Large intestine (tissue), 3 donors: ENCODE results near the gene MYOM3. TPM values are rescaled to one million over a fixed set of nuclear protein-coding genes. Genes with fewer than 3 reads are reported as not detected.

Source experiments
- DNase-seq, 2 donors: peaks; one replicate each; pipeline versions ENCODE4 v3.0.0 to v3.0.0-alpha.2; 2013
- H3K27ac ChIP-seq: one replicate; pipeline ENCODE4 v1.5.1; 2013; ENCODE audit warnings: low read length
- H3K27me3 ChIP-seq: 2 replicates; pipeline ENCODE4 v1.6.1; 2013; ENCODE audit warnings: low read length; ENCODE audit not compliant: control insufficient read depth, insufficient read depth
- H3K36me3 ChIP-seq: 2 replicates; pipeline ENCODE4 v1.6.1; 2013; ENCODE audit warnings: low read length; ENCODE audit not compliant: control insufficient read depth, insufficient read depth
- H3K4me1 ChIP-seq: one replicate; pipeline ENCODE4 v1.6.1; 2013; ENCODE audit warnings: low read length; ENCODE audit not compliant: control insufficient read depth, insufficient read depth
- H3K4me3 ChIP-seq: one replicate; pipeline ENCODE4 v1.5.1; 2013; ENCODE audit warnings: low read length
- H3K9me3 ChIP-seq: one replicate; pipeline ENCODE4 v1.6.1; 2013; ENCODE audit warnings: mild to moderate bottlenecking, low read depth, low read length, moderate library complexity; ENCODE audit not compliant: control insufficient read depth
- WGBS: methylation state at CpG from one replicate; pipeline ENCODE4 v1.1.5; 2013; ENCODE audit warnings: low lambda C conversion rate; ENCODE audit not compliant: insufficient coverage; 5-methylcytosine and 5-hydroxymethylcytosine counted together
- polyA plus RNA-seq: library from polyadenylated mRNA; unstranded; fragments of 120-200 nt; gene quantifications from one replicate; pipeline ENCODE4 v1.2.1, GENCODE V29; 2013

The MYOM3 gene
- polyA plus RNA-seq, 1 donor, result 69.5 TPM

DNA sequence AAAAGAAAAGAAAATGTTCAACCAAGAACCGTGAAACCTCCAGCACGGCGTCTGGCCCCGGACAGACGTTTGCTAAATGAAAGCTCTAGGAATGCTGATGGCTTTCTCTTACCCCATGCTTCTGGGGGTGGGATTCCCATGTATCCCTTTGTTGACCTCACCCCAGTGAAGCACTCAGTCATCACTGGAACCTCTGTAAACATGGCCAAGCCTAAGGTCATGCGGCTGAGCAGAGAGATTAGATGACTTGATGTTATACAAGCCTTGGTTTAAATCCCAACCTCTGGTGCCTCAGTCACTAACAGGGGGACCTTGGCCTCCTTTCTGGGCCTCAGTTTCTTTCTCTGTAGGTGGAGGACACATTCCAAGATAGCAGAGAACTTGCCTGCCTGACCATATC is 2.8 kb upstream of the MYOM3 start:
- H3K36me3 ChIP-seq, result no peaks in the 10 kb centered on the region
- H3K4me1 ChIP-seq, result peaks cover 76% of the 10 kb centered on the region
- DNase-seq, result no peak
- H3K27me3 ChIP-seq, result no peaks in the 10 kb centered on the region
- H3K9me3 ChIP-seq, result no peaks in the 10 kb centered on the region
- no CpG with 5 or more reads among the region's 6 CpGs for WGBS
- H3K27ac ChIP-seq, result no peak overlapping the region
- no peak overlapping the region for H3K4me3 ChIP-seq

DNA sequence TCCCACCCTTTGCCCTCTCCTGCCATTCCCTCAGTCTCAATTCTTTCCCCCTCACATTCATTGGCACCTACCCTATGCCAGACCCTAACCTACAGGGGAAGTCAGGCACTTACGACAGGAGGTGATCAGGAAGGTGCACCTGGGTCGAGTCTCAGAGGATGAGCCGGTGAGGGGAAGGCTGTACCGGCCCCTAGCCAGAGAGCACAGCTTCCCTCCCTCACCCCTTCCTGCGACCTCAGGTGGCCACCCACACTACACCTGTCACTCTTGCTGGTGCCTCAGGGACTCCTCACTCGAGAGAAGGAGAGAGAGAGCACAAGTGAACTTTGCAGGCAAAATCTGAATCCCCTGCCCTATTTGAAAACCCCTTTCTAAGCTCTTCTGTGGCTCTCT is 1.7 kb upstream of the MYOM3 start:
- Histone ChIP-seq H3K4me3 (no peak overlapping the region), H3K9me3 (no peaks in the 10 kb centered on the region), H3K27me3 (no peaks in the 10 kb centered on the region), H3K27ac (no peak overlapping the region), H3K36me3 (no peaks in the 10 kb centered on the region), H3K4me1 (peaks cover 76% of the 10 kb centered on the region)
- peak in 1 of 2 donors; percentile 38 for DNase-seq
- WGBS, result no CpG with 5 or more reads among the region's 6 CpGs

DNA sequence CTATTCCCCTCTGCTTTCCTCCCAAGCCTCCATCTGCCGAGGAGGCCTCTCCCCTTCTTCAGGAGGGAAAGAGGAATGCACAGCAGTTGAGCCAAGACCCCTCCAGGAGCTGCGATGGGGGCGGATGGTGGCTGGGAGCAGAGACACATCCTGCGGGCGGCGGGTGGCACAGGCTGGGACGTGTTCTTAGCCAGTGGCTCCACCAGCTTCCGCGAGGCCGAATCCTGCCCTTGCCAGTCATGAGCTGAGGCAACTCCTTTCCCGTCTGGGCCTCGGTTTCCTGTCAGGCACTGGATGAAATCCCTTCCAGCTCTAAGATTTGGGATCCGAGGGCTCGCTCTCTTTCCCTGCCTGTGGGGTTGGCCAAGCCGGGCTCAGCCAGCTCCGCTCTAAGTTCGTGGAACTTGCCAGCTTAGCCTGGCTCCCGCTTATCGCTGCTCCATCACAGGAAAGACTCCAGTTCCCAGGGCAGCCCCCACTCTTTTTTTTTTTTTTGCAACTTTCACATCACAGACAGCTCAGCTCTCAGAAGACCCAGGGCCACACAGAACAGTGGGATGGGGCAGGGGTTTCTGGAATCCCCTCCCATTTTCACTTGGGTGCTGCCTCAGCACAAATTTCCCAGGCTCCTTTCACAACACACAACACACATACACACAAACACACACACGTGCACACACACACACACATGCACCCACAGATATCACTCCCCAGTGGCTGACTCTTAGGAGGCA is 506 bp downstream of the MYOM3 start:
- Histone ChIP-seq H3K4me1 (peaks cover 68% of the 10 kb centered on the region), H3K27me3 (no peaks in the 10 kb centered on the region), H3K27ac (peak overlapping the region; percentile 72), H3K4me3 (peak overlapping the region; percentile 42), H3K9me3 (no peaks in the 10 kb centered on the region), H3K36me3 (no peaks in the 10 kb centered on the region)
- 92% methylated on average over 2 of the region's 20 CpGs for WGBS
- DNase-seq, result peak in 1 of 2 donors; percentile 56

DNA sequence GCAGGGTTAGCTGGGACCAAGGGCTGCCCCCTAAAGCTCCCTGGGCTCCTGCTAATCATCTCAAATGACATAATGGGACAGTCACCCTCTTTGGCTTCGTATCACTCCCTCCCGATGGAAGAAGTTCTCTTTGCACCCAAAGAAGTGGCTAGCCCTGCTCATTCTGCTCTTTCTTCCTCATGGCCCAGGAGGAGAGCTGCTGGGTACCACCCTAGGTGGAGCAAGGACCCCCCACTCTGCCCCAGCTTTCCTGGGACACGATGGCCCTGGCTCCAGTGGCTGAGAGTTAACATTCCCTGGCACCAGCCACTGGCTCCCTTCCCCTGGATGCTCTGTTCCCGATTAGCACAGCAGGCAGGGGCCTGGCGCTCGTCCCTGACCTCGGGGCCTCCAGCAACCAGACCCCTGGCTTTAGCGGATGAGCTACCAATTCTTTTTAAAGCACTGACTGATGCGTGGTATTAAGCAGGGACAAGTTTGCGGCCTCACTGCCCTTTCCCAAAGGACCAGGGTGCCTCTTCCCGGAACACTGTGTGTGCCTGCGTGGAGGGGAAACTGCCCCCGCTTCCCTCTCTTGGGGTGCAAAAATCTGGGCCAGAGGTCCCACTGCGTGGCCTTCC is 1.2 kb downstream of the MYOM3 start:
- no peak for DNase-seq
- Histone ChIP-seq H3K9me3 (no peaks in the 10 kb centered on the region), H3K4me3 (no peak overlapping the region), H3K27ac (peak overlapping the region; percentile 98), H3K4me1 (peaks cover 69% of the 10 kb centered on the region), H3K27me3 (no peaks in the 10 kb centered on the region), H3K36me3 (no peaks in the 10 kb centered on the region)
- no CpG with 5 or more reads among the region's 14 CpGs for WGBS

DNA sequence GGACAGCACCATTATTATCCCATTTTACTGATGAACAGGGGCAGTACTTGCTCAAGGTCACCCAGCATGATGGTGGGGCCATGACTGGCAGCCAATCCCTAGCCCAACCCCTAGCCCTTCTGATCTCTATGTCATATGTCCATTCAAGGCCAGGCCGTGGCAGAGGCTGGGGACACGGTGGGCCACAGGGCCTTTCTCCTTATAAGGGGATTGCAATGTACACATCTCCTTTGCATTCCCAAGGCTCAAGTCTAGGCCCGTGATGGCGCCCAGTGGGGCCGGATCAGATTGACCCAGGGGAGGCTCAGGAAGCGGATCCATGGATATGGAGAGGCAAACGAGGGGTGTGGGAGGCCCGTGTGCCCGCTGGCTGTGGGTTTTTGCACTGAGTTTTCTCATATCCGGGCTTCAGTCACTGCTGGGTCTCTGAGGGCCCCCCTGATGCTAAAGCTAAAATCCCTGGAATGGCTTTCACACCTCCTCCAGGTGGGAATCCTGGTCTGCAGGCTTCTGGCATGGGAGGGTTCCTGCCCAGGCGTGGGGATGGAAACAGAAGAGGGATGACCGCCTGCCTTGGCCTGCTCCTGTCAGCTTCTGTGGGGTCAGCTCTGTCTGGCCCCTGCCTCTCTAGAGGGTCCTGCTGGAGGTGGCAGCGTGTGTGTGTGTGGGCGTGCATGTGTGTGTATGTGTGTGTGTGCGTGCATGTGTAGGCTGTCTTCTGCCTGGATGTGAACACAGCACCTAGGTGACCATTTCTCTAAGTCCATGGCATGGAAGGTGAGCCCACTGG is 2.1 kb downstream of the MYOM3 start:
- no CpG with 5 or more reads among the region's 15 CpGs for WGBS
- Histone ChIP-seq H3K4me3 (no peak overlapping the region), H3K27me3 (no peaks in the 10 kb centered on the region), H3K36me3 (peaks cover 2% of the 10 kb centered on the region), H3K9me3 (no peaks in the 10 kb centered on the region), H3K27ac (peak overlapping the region; percentile 98), H3K4me1 (peaks cover 76% of the 10 kb centered on the region)
- no peak for DNase-seq

DNA sequence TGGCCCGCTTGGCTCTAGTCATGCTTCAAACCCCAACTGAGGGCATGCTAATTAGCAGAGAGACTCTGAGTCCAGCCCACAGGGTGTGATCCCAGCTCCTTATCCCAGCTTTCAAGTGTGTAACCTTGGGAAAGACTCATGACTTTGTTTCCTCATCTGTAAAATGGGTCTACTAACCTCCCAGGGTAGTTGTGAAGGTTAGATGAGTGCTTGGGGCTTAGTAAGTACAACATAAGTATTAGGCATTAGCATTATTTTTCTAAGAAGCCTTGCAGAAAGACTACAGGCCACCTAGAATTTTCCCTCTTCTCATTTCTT is 2.8 kb downstream of the MYOM3 start:
- no peaks in the 10 kb centered on the region for H3K27me3 ChIP-seq
- H3K36me3 ChIP-seq, result peaks cover 7% of the 10 kb centered on the region
- WGBS, result no CpG with 5 or more reads among the region's 1 CpG
- H3K9me3 ChIP-seq, result no peaks in the 10 kb centered on the region
- no peak overlapping the region for H3K4me3 ChIP-seq
- H3K27ac ChIP-seq, result peak overlapping the region; percentile 98
- H3K4me1 ChIP-seq, result peaks cover 80% of the 10 kb centered on the region
- DNase-seq, result no peak

DNA sequence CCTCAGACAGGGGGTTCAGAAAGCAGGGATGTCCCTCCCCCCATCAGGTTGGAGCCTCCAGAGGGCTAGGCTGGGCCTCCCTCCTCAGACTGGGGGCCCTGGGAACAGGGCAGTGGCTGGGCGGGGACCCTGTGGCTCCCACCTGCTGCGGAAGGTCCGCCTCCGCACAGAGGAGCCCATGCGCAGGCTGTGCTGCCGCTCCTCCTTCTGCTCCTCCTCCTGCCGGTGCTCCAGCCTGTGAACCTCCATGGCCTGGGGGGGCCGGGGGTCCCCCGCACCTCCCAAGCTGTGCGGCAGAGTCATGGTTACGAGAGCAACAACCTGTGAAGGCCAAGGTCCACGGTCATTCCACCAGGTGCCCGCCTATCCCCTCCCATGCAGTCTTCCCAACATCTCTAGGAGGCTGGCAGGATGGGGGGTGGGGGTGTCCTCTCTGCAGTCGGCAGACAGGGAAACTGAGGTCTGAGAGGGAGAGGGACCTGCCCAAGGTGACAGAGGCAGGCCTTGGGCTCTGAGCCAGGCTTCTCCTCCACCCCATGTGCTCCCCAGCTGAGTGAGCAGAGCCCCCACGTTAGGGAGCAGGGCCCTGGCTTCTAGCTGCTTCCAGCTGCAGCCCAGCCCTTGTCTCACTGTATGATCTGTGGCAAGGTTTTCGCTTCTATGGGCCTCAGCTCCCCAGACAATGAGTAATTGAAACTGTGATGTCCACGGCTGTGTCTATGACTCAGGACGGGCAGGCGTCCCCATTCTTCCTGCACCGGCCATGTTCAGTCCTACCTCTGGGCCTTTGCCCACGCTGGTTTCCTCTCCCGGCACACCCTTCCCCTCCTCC is 3.4 kb downstream of the MYOM3 start:
- no CpG with 5 or more reads among the region's 22 CpGs for WGBS
- H3K4me1 ChIP-seq, result peaks cover 80% of the 10 kb centered on the region
- H3K4me3 ChIP-seq, result peak overlapping the region; percentile 61
- no peaks in the 10 kb centered on the region for H3K27me3 ChIP-seq
- DNase-seq, result peak; percentile 98 to 100
- peak overlapping the region; percentile 98 for H3K27ac ChIP-seq
- H3K36me3 ChIP-seq, result peaks cover 11% of the 10 kb centered on the region
- H3K9me3 ChIP-seq, result no peaks in the 10 kb centered on the region

DNA sequence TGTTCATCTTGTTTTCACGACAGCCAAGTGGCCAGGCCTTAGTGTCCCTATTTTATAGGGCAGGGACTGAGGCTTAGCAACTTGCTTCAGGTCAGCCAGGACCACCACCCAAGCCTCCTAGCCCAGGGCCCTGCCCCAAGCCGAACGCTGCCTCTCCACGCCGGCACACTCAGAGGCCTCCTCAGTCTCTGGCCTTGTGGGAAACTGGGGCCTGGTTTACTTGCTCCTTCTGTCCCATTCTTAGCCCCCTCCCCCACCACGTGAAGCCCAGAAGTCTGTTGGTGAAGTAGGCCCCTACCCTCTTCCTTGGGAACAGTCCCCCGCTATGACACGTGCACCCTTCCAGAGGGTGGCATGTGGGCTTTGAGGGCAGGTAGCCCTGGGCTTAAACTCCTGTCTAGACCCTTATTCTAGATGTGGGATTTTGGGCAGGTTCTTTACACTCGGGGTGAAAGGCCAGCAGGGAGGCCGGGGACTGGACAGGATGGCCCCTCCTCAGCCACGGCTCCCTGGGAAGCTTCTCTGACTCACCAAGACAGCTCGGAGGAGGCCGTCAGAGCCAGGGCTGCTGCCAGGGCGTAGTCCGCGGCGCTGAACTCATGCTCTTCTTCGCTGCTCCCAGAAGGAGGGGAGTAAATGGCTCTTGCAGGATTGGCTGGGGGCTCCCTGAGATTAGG is 4.3 kb downstream of the MYOM3 start:
- H3K27ac ChIP-seq, result peak overlapping the region; percentile 98
- no CpG with 5 or more reads among the region's 18 CpGs for WGBS

DNA sequence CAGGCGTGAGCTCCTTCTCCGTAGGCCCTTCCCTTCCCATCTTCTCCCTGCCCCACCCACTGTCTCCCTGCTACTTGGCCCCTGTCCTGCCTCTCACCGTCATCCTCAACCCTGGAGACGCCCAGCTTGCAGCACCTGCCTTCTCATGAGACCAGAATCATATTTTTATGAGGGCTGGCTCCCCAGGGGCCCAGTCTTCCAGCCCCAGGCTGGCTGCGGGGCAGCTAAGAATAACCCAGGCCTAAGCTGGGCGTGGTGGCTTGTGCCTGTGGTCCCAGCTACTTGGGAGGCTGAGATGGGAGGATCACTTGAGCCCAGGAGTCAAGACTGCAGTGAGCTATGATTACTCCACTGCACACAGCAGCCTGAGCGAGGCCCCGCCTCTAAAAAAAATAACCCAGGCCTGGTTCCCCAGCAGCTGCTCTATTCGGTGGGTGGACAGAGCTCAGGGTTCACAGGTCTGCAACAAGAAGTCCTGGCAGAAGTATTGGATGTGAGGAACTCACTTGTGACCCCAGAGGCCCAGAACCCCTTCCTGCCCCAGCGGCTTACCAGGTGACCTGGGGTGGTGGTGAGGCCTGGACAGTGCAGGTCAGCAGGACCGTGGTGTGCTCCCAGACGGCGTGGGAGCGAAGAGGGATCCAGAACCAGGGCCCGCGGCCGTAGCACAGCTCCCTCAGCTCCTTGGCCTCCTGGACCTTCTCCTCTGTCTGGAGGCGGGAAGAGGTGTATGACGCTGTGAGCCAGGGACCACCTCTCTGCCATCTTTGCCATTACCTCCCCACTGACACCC is 6.4 kb downstream of the MYOM3 start:
- WGBS, result no CpG with 5 or more reads among the region's 19 CpGs
- Histone ChIP-seq H3K27me3 (no peaks in the 10 kb centered on the region), H3K36me3 (peaks cover 14% of the 10 kb centered on the region), H3K4me1 (peaks cover 88% of the 10 kb centered on the region), H3K27ac (peak overlapping the region; percentile 98), H3K9me3 (no peaks in the 10 kb centered on the region), H3K4me3 (peak overlapping the region; percentile 61)
- peak; percentile 83 to 93 for DNase-seq

More for the DNA sequence above, 4.3 kb downstream of the MYOM3 start:
- peak; percentile 57 to 82 for DNase-seq
- H3K27me3 ChIP-seq, result no peaks in the 10 kb centered on the region
- no peaks in the 10 kb centered on the region for H3K9me3 ChIP-seq
- H3K4me1 ChIP-seq, result peaks cover 81% of the 10 kb centered on the region
- H3K4me3 ChIP-seq, result peak overlapping the region; percentile 61
- H3K36me3 ChIP-seq, result peaks cover 14% of the 10 kb centered on the region
